Common myeloid progenitor, CD34-positive (primary cell): ENCODE measurements around the gene NEUROD2.
"Not testable (repeated sequence)": the region's sequence is repeated elsewhere in the genome, so short reads cannot be mapped to it uniquely, and the experiment has no call there.

Experiments used
- CTCF ChIA-PET: fragments of 350-600 bp; sonication (Branson Sonifier 250); formaldehyde crosslinking; loops from one replicate; lab custom pipeline; 2021; ENCODE audit warnings: antibody characterized with exemption; lab: Charles Lee
- POLR2A ChIA-PET: fragments of 350-600 bp; sonication (Branson Sonifier 250); formaldehyde crosslinking; loops from one replicate; lab custom pipeline; 2021; ENCODE audit warnings: antibody characterized with exemption; lab: Charles Lee
- DNase-seq, 3 donors: peaks; one replicate each; pipeline versions ENCODE4 v3.0.0 to v3.0.0-alpha.2; 2013
- H3K27ac ChIP-seq, 2 experiments: 1 replicate in 1 of 2; 2 replicates in 1 of 2; pipeline ENCODE4 v1.7.0; 2013; ENCODE audit warnings: inconsistent platforms in 2 of 2, low read length in 2 of 2, mild to moderate bottlenecking in 2 of 2, low read depth in 1 of 2, moderate library complexity in 1 of 2; ENCODE audit not compliant: severe bottlenecking in 2 of 2, insufficient read depth in 1 of 2, poor library complexity in 1 of 2
- H3K27me3 ChIP-seq, 5 experiments: replicated peaks in 2 of 5; 1 replicate in 3 of 5; 2 replicates in 2 of 5; pipeline versions ENCODE4 v1.6.1 to v1.7.0; 2013; ENCODE audit warnings: low read length in 4 of 5, mild to moderate bottlenecking in 2 of 5, moderate library complexity in 2 of 5, inconsistent platforms in 1 of 5; ENCODE audit not compliant: insufficient read depth in 5 of 5, control insufficient read depth in 4 of 5
- H3K36me3 ChIP-seq, 4 experiments: 1 replicate in 2 of 4; 2 replicates in 2 of 4; pipeline versions ENCODE4 v1.6.1 to v1.7.0; 2013; ENCODE audit warnings: low read length in 3 of 4, control low read depth in 1 of 4, mild to moderate bottlenecking in 1 of 4; ENCODE audit not compliant: control insufficient read depth in 4 of 4, insufficient read depth in 4 of 4
- H3K4me1 ChIP-seq, 4 experiments: 1 replicate in 3 of 4; 2 replicates in 1 of 4; pipeline versions ENCODE4 v1.6.1 to v1.7.1; 2013; ENCODE audit warnings: low read length in 3 of 4, mild to moderate bottlenecking in 3 of 4, control low read depth in 1 of 4, inconsistent platforms in 1 of 4, moderate library complexity in 1 of 4; ENCODE audit not compliant: control insufficient read depth in 4 of 4, insufficient read depth in 4 of 4; ENCODE audit errors: control extremely low read depth in 1 of 4
- H3K4me3 ChIP-seq, 7 experiments: 1 replicate in 4 of 7; 2 replicates in 3 of 7; pipeline versions ENCODE4 v1.5.1 to v1.7.0; 2013; ENCODE audit warnings: mild to moderate bottlenecking in 7 of 7, low read length in 6 of 7, moderate library complexity in 6 of 7, inconsistent platforms in 2 of 7, low read depth in 2 of 7, control low read depth in 1 of 7; ENCODE audit not compliant: insufficient read depth in 4 of 7, control insufficient read depth in 1 of 7; ENCODE audit errors: extremely low read depth in 1 of 7
- H3K9me3 ChIP-seq, 5 experiments: 1 replicate in 4 of 5; 2 replicates in 1 of 5; pipeline versions ENCODE4 v1.6.1 to v1.7.1; 2013; ENCODE audit warnings: low read length in 4 of 5, mild to moderate bottlenecking in 2 of 5, inconsistent platforms in 1 of 5, low read depth in 1 of 5, moderate library complexity in 1 of 5; ENCODE audit not compliant: control insufficient read depth in 4 of 5, insufficient read depth in 2 of 5; ENCODE audit errors: control extremely low read depth in 1 of 5
- WGBS: methylation state at CpG from one replicate; pipeline ENCODE4 v1.1.5; 2013; ENCODE audit not compliant: insufficient coverage; 5-methylcytosine and 5-hydroxymethylcytosine counted together

NEUROD2 gene

GRCh38 chr17:39591958-39592954, 15.5 kb downstream of the NEUROD2 start:
- Histone ChIP-seq H3K27me3 (peaks cover 2 to 65% (median 30%) of the 10 kb centered on the region in 5 experiments), H3K27ac (no peak overlapping the region), H3K9me3 (no peaks in the 10 kb centered on the region), H3K4me3 (no peak overlapping the region), H3K4me1 (no peaks in the 10 kb centered on the region), H3K36me3 (no peaks in the 10 kb centered on the region)
- peak in 2 of 3 donors; percentile 55 to 62 for DNase-seq
- 11% methylated on average over 17 of the region's 22 CpGs for WGBS
- ChIA-PET POLR2A (no interaction called here), CTCF (no interaction called here)

GRCh38 chr17:39590180-39590579, 17.5 kb downstream of the NEUROD2 start:
- peaks cover 2 to 47% (median 19%) of the 10 kb centered on the region in 5 experiments for H3K27me3 ChIP-seq

GRCh38 chr17:39582658-39583057, 25.1 kb downstream of the NEUROD2 start:
- H3K27ac ChIP-seq = no peak overlapping the region
- POLR2A ChIA-PET = no interaction called here

More at GRCh38 chr17:39590180-39590579, 17.5 kb downstream of the NEUROD2 start:
- POLR2A ChIA-PET, H3K27ac ChIP-seq, H3K36me3 ChIP-seq, H3K4me3 ChIP-seq, DNase-seq, H3K4me1 ChIP-seq, H3K9me3 ChIP-seq: not testable (repeated sequence)
- no CpG with 5 or more reads among the region's 2 CpGs for WGBS
- CTCF ChIA-PET = interaction anchor here (1.2 kb wide), 1 partner anchor 13 kb away, joined by 7 read pairs; no protein-coding TSS in a partner anchor

GRCh38 chr17:39581759-39582085, 26.0 kb downstream of the NEUROD2 start:
- Histone ChIP-seq H3K36me3 (no peaks in the 10 kb centered on the region), H3K27ac (no peak overlapping the region), H3K27me3 (peaks cover 0 to 17% (median 0%) of the 10 kb centered on the region in 5 experiments), H3K9me3 (no peaks in the 10 kb centered on the region), H3K4me3 (no peak overlapping the region), H3K4me1 (no peaks in the 10 kb centered on the region)
- POLR2A ChIA-PET = no interaction called here
- no peak for DNase-seq
- CTCF ChIA-PET = interaction anchor here (4.6 kb wide), 1 partner anchor 33 kb away, joined by 26 read pairs; no protein-coding TSS in a partner anchor
- 100% methylated on average over 4 of the region's 4 CpGs for WGBS

More at GRCh38 chr17:39582658-39583057, 25.1 kb downstream of the NEUROD2 start:
- Histone ChIP-seq H3K4me1 (no peaks in the 10 kb centered on the region), H3K36me3 (no peaks in the 10 kb centered on the region), H3K27me3 (peaks cover 0 to 17% (median 1%) of the 10 kb centered on the region in 5 experiments), H3K4me3 (no peak overlapping the region), H3K9me3 (no peaks in the 10 kb centered on the region)
- 40% methylated on average over 2 of the region's 2 CpGs for WGBS
- DNase-seq = no peak
- CTCF ChIA-PET = interaction anchor here (1.3 kb wide), 1 partner anchor 39 kb away, joined by 5 read pairs; no protein-coding TSS in a partner anchor

- H3K4me1 ChIP-seq = no peaks in the 10 kb centered on the region
- H3K9me3 ChIP-seq = no peaks in the 10 kb centered on the region
- 95% methylated on average over 14 of the region's 20 CpGs for WGBS
- no peak for DNase-seq
- H3K36me3 ChIP-seq = no peaks in the 10 kb centered on the region
- ChIA-PET POLR2A (no interaction called here), CTCF (interaction anchor here (4.6 kb wide), 1 partner anchor 33 kb away, joined by 26 read pairs; no protein-coding TSS in a partner anchor)
- H3K4me3 ChIP-seq = no peak overlapping the region
- no peak overlapping the region for H3K27ac ChIP-seq
- H3K27me3 ChIP-seq = peaks cover 0 to 17% (median 0%) of the 10 kb centered on the region in 5 experiments
These were observed 26.5 kb downstream of the NEUROD2 start for GRCh38 chr17:39581071-39581758.

GRCh38 chr17:39580082-39580468, 27.6 kb downstream of the NEUROD2 start:
- no peak for DNase-seq
- no peak overlapping the region for H3K4me3 ChIP-seq
- WGBS = 91% methylated on average over 6 of the region's 7 CpGs
- no peaks in the 10 kb centered on the region for H3K4me1 ChIP-seq
- H3K27me3 ChIP-seq = peaks cover 0 to 17% (median 0%) of the 10 kb centered on the region in 5 experiments
- ChIA-PET POLR2A (no interaction called here), CTCF (interaction anchor here (1.2 to 4.6 kb wide), 4 partner anchors 32 to 41 kb away, joined by 3 to 26 read pairs (median 4); no protein-coding TSS in a partner anchor)
- H3K9me3 ChIP-seq = no peaks in the 10 kb centered on the region
- no peaks in the 10 kb centered on the region for H3K36me3 ChIP-seq
- H3K27ac ChIP-seq = no peak overlapping the region
